ENCODE measurements around the gene SHOX. TPM values are rescaled to one million over a fixed set of nuclear protein-coding genes. Genes with fewer than 3 reads are reported as not detected.

The SHOX gene
- total RNA-seq, 1 donor from 2014 or later, result not detected

DNA sequence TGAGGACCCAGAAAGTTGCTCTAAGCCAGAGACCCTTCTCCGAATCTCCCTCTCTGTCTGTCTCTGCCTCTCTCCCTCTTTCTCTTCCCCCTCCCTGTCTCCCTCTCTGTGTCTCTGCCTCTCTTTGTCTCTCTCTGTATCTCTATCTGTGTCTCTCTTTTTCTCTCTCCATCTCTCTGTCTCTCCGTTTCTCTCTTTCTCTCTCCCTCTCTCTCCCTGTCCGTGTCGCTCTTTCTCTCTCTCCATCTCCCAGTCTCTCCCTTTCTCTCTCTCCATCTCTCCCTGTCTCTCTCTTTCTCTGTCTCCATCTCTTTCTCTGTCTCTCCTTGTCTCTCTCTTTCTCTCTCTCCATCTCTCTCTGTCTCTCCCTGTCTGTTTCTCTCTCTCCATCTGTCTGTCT, 2.6 kb upstream of the SHOX start:
- H3K27me3 Mint-ChIP-seq, result peaks cover 52% of the 10 kb centered on the region
- peaks cover 7% of the 10 kb centered on the region for H3K9me3 Mint-ChIP-seq
- no peak overlapping the region for H3K4me3 Mint-ChIP-seq
- DNase-seq, result no peak
- TF ChIP-seq CTCF (IDR thresholded peaks at IDR 0.05), result no peak
- ChIA-PET CTCF (no interaction called here), POLR2A (no interaction called here)
- H3K27ac Mint-ChIP-seq, result no peak overlapping the region
- H3K36me3 Mint-ChIP-seq (ENCODE audit: low read depth), result no peaks in the 10 kb centered on the region
- peaks cover 7% of the 10 kb centered on the region for H3K4me1 Mint-ChIP-seq
- no peak for ATAC-seq (ENCODE audit: low read depth)
- intact Hi-C loops (cut with micrococcal nuclease), result no loop called here

DNA sequence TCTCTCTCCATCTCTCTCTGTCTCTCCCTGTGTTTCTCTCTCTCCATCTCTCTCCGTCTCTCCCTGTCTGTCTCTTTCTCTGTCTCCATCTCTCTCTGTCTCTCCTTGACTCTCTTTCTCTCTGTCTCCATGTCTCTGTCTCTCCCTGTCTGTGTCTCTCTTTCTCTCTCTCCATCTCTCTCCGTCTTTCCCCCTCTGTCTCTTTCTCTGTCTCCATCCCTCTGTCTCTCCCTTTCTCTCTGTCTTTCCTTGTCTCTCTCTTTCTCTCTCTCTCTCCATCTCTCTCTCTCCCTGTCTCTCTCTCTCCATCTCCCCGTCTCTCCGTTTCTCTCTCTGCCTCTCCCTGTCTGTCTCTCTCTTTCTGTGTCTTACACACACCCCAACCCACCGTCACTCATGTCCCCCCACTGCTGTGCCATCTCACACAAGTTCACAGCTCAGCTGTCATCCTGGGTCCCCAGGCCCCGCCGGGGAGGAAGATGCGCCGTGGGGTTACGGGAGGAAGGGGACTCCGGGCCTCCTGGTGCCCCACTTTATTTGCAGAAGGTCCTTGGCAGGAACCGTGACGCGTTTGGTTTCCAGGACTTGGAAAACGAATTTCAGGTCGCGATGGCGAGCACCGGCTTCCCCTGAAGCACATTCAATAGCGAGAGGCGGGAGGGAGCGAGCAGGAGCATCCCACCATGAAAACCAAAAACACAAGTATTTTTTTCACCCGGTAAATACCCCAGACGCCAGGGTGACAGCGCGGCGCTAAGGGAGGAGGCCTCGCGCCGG, 1.2 kb upstream of the SHOX start:
- Mint-ChIP-seq H3K9me3 (peaks cover 7% of the 10 kb centered on the region), H3K27me3 (peaks cover 53% of the 10 kb centered on the region), H3K36me3 (ENCODE audit: low read depth) (no peaks in the 10 kb centered on the region), H3K4me3 (no peak overlapping the region), H3K27ac (no peak overlapping the region), H3K4me1 (peaks cover 4% of the 10 kb centered on the region)
- intact Hi-C loops (cut with micrococcal nuclease), result no loop called here
- CTCF ChIA-PET, result no interaction called here
- DNase-seq, result no peak
- POLR2A ChIA-PET, result no interaction called here
- ATAC-seq (ENCODE audit: low read depth), result no peak
- TF ChIP-seq CTCF (IDR thresholded peaks at IDR 0.05), result no peak

GRCh38 chrX:630007-630611, 482 bp upstream of the SHOX start:
- no peak for TF ChIP-seq CTCF (IDR thresholded peaks at IDR 0.05)
- Mint-ChIP-seq H3K27me3 (peaks cover 49% of the 10 kb centered on the region), H3K4me1 (peaks cover 2% of the 10 kb centered on the region), H3K9me3 (peaks cover 7% of the 10 kb centered on the region), H3K36me3 (ENCODE audit: low read depth) (no peaks in the 10 kb centered on the region), H3K27ac (no peak overlapping the region), H3K4me3 (no peak overlapping the region)
- intact Hi-C loops (cut with micrococcal nuclease), result no loop called here
- ChIA-PET POLR2A (no interaction called here), CTCF (no interaction called here)
- ATAC-seq (ENCODE audit: low read depth) (no peak), DNase-seq (no peak)

- POLR2A ChIA-PET, result no interaction called here
- no peak for DNase-seq
- peaks cover 49% of the 10 kb centered on the region for H3K27me3 Mint-ChIP-seq
- peaks cover 2% of the 10 kb centered on the region for H3K9me3 Mint-ChIP-seq
- CTCF ChIA-PET, result no interaction called here
- H3K27ac Mint-ChIP-seq, result no peak overlapping the region
- H3K4me1 Mint-ChIP-seq, result peaks cover 2% of the 10 kb centered on the region
- H3K36me3 Mint-ChIP-seq (ENCODE audit: low read depth), result no peaks in the 10 kb centered on the region
- no peak for ATAC-seq (ENCODE audit: low read depth)
- no peak overlapping the region for H3K4me3 Mint-ChIP-seq
- intact Hi-C loops (cut with micrococcal nuclease), result no loop called here
- no peak for TF ChIP-seq CTCF (IDR thresholded peaks at IDR 0.05)
Measured at GRCh38 chrX:631802-632365, 1.3 kb downstream of the SHOX start.

DNA sequence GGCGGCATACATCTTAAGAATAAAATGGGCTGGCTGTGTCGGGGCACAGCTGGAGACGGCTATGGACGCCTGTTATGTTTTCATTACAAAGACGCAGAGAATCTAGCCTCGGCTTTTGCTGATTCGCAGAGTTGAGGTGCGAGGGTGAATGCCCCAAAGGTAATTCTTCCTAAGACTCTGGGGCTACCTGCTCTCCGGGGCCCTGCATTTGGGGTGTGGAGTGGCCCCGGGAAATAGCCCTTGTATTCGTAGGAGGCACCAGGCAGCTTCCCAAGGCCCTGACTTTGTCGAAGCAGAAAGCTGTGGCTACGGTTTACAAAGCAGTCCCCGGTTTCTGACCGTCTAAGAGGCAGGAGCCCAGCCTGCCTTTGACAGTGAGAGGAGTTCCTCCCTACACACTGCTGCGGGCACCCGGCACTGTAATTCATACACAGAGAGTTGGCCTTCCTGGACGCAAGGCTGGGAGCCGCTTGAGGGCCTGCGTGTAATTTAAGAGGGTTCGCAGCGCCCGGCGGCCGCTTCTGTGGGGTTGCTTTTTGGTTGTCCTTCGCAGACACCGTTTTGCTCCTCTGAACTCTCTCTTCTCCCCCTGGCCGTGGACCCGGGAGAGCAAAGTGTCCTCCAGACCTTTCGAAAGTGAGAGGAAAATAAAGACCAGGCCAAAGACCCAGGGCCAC, 1.9 kb downstream of the SHOX start:
- DNase-seq (no peak), ATAC-seq (ENCODE audit: low read depth) (no peak)
- H3K27ac Mint-ChIP-seq, result no peak overlapping the region
- H3K27me3 Mint-ChIP-seq, result peaks cover 50% of the 10 kb centered on the region
- H3K4me3 Mint-ChIP-seq, result no peak overlapping the region
- POLR2A ChIA-PET, result no interaction called here
- H3K9me3 Mint-ChIP-seq, result peaks cover 2% of the 10 kb centered on the region
- no peak for TF ChIP-seq CTCF (IDR thresholded peaks at IDR 0.05)
- no peaks in the 10 kb centered on the region for H3K4me1 Mint-ChIP-seq
- H3K36me3 Mint-ChIP-seq (ENCODE audit: low read depth), result no peaks in the 10 kb centered on the region
- intact Hi-C loops (cut with micrococcal nuclease), result no loop called here
- CTCF ChIA-PET, result no interaction called here
